ENCODE data around the gene DNAH7. TPM values are rescaled to one million over a fixed set of nuclear protein-coding genes. Genes with fewer than 3 reads are reported as not detected.
A peak's percentile ranks its signal among the peaks of the same experiment; 100 is the strongest.

The DNAH7 gene
- total RNA-seq, 1 donor from 2014 or later = 2.6 TPM

GRCh38 chr2:196067088-196067382, 1.6 kb downstream of the DNAH7 start:
- no peak for DNase-seq (ENCODE audit: low spot score)
- peaks cover 8% of the 10 kb centered on the region for H3K4me1 Mint-ChIP-seq (ENCODE audit: unreplicated experiment)
- TF ChIP-seq, protein P1, sequence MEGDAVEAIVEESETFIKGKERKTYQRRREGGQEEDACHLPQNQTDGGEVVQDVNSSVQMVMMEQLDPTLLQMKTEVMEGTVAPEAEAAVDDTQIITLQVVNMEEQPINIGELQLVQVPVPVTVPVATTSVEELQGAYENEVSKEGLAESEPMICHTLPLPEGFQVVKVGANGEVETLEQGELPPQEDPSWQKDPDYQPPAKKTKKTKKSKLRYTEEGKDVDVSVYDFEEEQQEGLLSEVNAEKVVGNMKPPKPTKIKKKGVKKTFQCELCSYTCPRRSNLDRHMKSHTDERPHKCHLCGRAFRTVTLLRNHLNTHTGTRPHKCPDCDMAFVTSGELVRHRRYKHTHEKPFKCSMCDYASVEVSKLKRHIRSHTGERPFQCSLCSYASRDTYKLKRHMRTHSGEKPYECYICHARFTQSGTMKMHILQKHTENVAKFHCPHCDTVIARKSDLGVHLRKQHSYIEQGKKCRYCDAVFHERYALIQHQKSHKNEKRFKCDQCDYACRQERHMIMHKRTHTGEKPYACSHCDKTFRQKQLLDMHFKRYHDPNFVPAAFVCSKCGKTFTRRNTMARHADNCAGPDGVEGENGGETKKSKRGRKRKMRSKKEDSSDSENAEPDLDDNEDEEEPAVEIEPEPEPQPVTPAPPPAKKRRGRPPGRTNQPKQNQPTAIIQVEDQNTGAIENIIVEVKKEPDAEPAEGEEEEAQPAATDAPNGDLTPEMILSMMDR (IDR thresholded peaks at IDR 0.05; ENCODE audit: unreplicated experiment) = peak; percentile 34
- H3K27ac Mint-ChIP-seq (ENCODE audit: unreplicated experiment) = no peak overlapping the region
- no peak overlapping the region for H3K4me3 Mint-ChIP-seq (ENCODE audit: unreplicated experiment)
- H3K27me3 Mint-ChIP-seq (ENCODE audit: unreplicated experiment) = peaks cover 3% of the 10 kb centered on the region
- H3K9me3 Mint-ChIP-seq (ENCODE audit: unreplicated experiment) = no peaks in the 10 kb centered on the region
- no peaks in the 10 kb centered on the region for H3K36me3 Mint-ChIP-seq (ENCODE audit: low read depth, unreplicated experiment)

DNA sequence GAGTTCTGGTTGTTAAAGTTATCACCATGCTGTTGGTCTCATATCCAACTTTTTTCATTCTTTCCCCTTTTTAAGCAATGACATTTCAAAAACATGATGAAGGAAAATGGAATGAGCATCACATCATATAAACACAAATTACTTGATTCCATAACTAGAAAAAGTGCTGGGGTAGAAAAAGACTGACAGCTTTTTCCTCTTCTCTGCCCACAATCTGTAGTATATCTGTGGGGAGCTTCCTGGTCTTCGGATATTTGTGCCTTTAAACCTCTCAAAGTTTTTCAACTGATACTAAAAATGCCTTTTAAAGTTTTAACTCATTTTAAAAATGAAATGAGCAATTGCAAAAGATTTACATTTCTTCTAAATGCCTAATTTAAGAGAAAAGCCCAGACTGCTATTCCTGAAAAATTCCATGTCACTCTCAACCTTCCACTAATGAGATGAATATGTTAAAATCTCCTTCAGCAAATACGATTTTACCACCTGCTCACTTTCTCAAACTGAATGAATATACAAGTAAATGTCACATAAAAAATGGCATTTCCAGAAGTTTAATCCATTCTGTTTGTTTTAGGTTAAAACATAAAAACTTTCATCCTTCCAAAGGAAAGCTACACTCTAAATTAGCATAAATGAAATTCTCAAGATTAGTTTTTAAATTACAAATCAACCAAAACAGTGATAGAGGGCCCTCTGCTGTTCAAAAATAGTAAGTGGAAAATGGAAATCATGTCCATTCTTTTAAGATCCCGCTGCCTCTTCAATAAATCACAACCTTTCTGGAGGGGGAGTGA, 2.1 kb downstream of the DNAH7 start:
- Mint-ChIP-seq H3K9me3 (ENCODE audit: unreplicated experiment) (no peaks in the 10 kb centered on the region), H3K4me1 (ENCODE audit: unreplicated experiment) (peaks cover 8% of the 10 kb centered on the region)

GRCh38 chr2:196063773-196064172, 4.9 kb downstream of the DNAH7 start:
- no peaks in the 10 kb centered on the region for H3K36me3 Mint-ChIP-seq (ENCODE audit: low read depth, unreplicated experiment)
- H3K27me3 Mint-ChIP-seq (ENCODE audit: unreplicated experiment) = peaks cover 1% of the 10 kb centered on the region
- H3K4me1 Mint-ChIP-seq (ENCODE audit: unreplicated experiment) = peaks cover 7% of the 10 kb centered on the region
- H3K9me3 Mint-ChIP-seq (ENCODE audit: unreplicated experiment) = no peaks in the 10 kb centered on the region
- no peak for DNase-seq (ENCODE audit: low spot score)
- H3K4me3 Mint-ChIP-seq (ENCODE audit: unreplicated experiment) = no peak overlapping the region
- TF ChIP-seq, protein P1 (IDR thresholded peaks at IDR 0.05; ENCODE audit: unreplicated experiment) = no peak
- H3K27ac Mint-ChIP-seq (ENCODE audit: unreplicated experiment) = no peak overlapping the region

More for the DNA sequence above, 2.1 kb downstream of the DNAH7 start:
- DNase-seq (ENCODE audit: low spot score) = no peak
- TF ChIP-seq, protein P1 (IDR thresholded peaks at IDR 0.05; ENCODE audit: unreplicated experiment) = peak; percentile 77
- Mint-ChIP-seq H3K36me3 (ENCODE audit: low read depth, unreplicated experiment) (no peaks in the 10 kb centered on the region), H3K27ac (ENCODE audit: unreplicated experiment) (no peak overlapping the region), H3K4me3 (ENCODE audit: unreplicated experiment) (no peak overlapping the region), H3K27me3 (ENCODE audit: unreplicated experiment) (peaks cover 3% of the 10 kb centered on the region)

GRCh38 chr2:196059491-196059960, 9.1 kb downstream of the DNAH7 start:
- no peak for DNase-seq (ENCODE audit: low spot score)
- Mint-ChIP-seq H3K27me3 (ENCODE audit: unreplicated experiment) (peaks cover 3% of the 10 kb centered on the region), H3K4me1 (ENCODE audit: unreplicated experiment) (peaks cover 11% of the 10 kb centered on the region), H3K27ac (ENCODE audit: unreplicated experiment) (no peak overlapping the region), H3K4me3 (ENCODE audit: unreplicated experiment) (no peak overlapping the region), H3K36me3 (ENCODE audit: low read depth, unreplicated experiment) (no peaks in the 10 kb centered on the region), H3K9me3 (ENCODE audit: unreplicated experiment) (no peaks in the 10 kb centered on the region)
- TF ChIP-seq, protein P1 (IDR thresholded peaks at IDR 0.05; ENCODE audit: unreplicated experiment) = no peak

DNA sequence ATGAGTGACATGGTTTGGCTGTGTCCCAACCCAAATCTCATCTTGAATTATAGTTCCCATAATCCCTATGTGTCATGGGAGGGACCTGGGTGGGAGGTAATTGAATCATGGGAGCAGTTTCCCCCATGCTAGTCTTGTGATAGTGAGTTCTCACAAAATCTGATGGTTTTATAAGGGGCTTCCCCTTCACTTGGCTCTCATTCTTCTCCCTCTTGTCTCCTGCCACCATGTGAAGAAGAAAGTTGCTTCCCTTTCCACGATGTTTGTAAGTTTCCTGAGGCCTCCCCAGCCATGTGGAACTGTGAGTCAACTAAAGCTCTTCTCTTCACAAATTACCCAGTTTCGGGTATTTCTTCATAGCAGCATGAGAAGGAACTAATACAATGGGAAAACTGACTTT, 14.0 kb downstream of the DNAH7 start:
- no peak for DNase-seq (ENCODE audit: low spot score)
- no peaks in the 10 kb centered on the region for H3K36me3 Mint-ChIP-seq (ENCODE audit: low read depth, unreplicated experiment)
- peaks cover 9% of the 10 kb centered on the region for H3K4me1 Mint-ChIP-seq (ENCODE audit: unreplicated experiment)
- H3K27me3 Mint-ChIP-seq (ENCODE audit: unreplicated experiment) = peaks cover 2% of the 10 kb centered on the region
- no peaks in the 10 kb centered on the region for H3K9me3 Mint-ChIP-seq (ENCODE audit: unreplicated experiment)
- no peak overlapping the region for H3K27ac Mint-ChIP-seq (ENCODE audit: unreplicated experiment)
- no peak overlapping the region for H3K4me3 Mint-ChIP-seq (ENCODE audit: unreplicated experiment)
- TF ChIP-seq, protein P1 (IDR thresholded peaks at IDR 0.05; ENCODE audit: unreplicated experiment) = no peak
